ENCODE data around the gene AMBRA1.

DNA sequence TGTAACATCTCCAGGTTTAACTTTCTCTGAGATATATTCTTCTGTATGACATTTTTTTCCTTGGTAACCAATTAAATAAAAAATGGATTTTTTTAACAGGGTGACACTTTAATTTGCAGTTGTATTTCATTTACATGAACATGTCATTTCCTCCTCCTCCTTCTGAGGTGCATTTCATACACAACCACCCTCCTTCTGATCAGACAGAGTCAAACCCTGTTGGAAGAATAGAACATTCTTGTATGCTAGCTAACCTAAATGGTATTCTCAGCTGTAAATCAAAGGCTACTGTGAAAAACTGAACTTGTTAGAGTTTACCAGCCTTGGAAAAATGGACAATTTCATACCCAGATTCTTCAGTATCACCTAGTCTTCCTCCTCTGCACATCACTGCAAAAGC is 149.5 kb downstream of the AMBRA1 start:
- TF ChIP-seq, protein P1, sequence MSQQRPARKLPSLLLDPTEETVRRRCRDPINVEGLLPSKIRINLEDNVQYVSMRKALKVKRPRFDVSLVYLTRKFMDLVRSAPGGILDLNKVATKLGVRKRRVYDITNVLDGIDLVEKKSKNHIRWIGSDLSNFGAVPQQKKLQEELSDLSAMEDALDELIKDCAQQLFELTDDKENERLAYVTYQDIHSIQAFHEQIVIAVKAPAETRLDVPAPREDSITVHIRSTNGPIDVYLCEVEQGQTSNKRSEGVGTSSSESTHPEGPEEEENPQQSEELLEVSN (IDR thresholded peaks at IDR 0.05), result no peak
- no peak for TF ChIP-seq POU5F1 (IDR thresholded peaks at IDR 0.05; ENCODE audit: low read depth, low read length)
- TF ChIP-seq, protein P2, sequence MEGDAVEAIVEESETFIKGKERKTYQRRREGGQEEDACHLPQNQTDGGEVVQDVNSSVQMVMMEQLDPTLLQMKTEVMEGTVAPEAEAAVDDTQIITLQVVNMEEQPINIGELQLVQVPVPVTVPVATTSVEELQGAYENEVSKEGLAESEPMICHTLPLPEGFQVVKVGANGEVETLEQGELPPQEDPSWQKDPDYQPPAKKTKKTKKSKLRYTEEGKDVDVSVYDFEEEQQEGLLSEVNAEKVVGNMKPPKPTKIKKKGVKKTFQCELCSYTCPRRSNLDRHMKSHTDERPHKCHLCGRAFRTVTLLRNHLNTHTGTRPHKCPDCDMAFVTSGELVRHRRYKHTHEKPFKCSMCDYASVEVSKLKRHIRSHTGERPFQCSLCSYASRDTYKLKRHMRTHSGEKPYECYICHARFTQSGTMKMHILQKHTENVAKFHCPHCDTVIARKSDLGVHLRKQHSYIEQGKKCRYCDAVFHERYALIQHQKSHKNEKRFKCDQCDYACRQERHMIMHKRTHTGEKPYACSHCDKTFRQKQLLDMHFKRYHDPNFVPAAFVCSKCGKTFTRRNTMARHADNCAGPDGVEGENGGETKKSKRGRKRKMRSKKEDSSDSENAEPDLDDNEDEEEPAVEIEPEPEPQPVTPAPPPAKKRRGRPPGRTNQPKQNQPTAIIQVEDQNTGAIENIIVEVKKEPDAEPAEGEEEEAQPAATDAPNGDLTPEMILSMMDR (IDR thresholded peaks at IDR 0.05; ENCODE audit: control extremely low read depth in 1 of 3, insufficient read depth in 1 of 3, low read depth in 1 of 3, low read length in 3 of 3), result no peak
- no peak for TF ChIP-seq POLR2A (IDR thresholded peaks at IDR 0.05; ENCODE audit: control extremely low read depth in 1 of 2, low read depth in 2 of 2, low read length in 2 of 2)
- TF ChIP-seq, protein P3, sequence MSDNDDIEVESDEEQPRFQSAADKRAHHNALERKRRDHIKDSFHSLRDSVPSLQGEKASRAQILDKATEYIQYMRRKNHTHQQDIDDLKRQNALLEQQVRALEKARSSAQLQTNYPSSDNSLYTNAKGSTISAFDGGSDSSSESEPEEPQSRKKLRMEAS (IDR thresholded peaks at IDR 0.05), result no peak
- TF ChIP-seq POLR2AphosphoS5 (IDR thresholded peaks at IDR 0.05; ENCODE audit: low read depth, low read length), result no peak
- TF ChIP-seq RXRA (IDR thresholded peaks at IDR 0.05; ENCODE audit: insufficient read depth, low read depth, low read length), result no peak

Data from H1 (cell line).